Activated naive CD8-positive, alpha-beta T cell treated with anti-CD3 and anti-CD28 coated beads, Interleukin-2, amount 50 U/mL, for 16 hours (primary cell): ENCODE measurements around the gene LOXHD1.

Source experiments
- DNase-seq: peaks from one replicate; pipeline ENCODE4 v3.0.0-alpha.2; 2020; ENCODE audit warnings: low read depth, low spot score

Gene LOXHD1

DNA sequence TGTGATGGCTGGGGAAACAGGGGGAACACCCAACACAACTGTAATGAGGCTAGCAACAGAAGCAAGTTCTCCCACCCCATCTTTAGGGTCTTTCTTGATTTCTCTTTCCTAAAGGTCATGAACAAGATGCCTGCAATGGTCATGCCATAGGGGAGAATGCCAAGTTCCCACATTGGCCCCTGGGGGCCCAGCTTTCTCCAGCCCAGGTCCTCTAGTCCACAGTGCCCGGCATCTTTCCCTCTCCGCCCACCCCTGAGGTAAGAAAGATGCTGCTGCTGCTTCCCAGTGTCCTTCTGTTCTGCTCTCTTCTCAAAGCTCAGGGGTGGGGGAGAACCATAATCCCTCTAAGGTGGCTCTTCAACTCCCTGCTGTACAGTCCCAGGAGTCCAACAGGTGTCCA lies 78.0 kb downstream of the LOXHD1 start:
- no peak for DNase-seq

DNA sequence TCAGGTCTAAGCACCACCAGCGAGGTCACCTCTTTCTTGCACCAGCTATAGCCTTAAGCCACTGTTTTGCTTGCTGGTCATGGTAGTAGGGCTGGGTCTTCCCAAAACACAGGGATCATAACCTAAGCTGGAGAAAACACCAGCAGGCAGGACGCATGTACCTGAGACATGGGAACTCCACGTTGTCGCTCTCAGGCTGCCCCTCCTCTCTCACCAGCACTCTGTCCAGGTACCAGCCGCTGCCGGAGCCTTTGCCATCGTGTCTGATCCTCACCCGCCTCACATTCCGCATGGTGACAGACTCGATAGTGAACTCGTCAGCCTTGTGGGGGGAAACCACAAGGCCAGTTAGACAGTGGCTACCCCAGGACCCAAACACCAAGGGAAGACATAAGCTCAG lies 79.5 kb downstream of the LOXHD1 start:
- no peak for DNase-seq

DNA sequence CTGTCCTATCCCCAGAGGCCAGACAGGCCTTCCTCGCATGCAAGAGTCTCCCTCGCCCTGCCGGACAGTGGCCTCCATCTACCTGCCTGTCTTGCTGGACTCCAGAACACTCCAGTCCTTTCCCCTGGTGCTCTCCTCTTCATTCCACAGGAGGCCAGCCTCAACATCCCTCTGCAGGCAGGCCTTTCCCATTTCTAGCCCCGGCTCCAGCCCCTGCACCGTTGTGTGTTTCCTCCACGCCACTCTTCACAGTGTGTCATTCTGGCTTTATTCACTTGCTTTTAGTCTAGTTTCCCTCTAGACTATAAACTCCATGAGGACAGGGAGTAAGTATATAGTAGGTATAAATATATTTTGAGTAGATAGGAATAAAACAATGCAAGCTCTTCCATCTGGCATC lies 81.2 kb downstream of the LOXHD1 start:
- DNase-seq: no peak

- DNase-seq: no peak
These were observed 82.3 kb downstream of the LOXHD1 start for GRCh38 chr18:46574743-46575115.

DNA sequence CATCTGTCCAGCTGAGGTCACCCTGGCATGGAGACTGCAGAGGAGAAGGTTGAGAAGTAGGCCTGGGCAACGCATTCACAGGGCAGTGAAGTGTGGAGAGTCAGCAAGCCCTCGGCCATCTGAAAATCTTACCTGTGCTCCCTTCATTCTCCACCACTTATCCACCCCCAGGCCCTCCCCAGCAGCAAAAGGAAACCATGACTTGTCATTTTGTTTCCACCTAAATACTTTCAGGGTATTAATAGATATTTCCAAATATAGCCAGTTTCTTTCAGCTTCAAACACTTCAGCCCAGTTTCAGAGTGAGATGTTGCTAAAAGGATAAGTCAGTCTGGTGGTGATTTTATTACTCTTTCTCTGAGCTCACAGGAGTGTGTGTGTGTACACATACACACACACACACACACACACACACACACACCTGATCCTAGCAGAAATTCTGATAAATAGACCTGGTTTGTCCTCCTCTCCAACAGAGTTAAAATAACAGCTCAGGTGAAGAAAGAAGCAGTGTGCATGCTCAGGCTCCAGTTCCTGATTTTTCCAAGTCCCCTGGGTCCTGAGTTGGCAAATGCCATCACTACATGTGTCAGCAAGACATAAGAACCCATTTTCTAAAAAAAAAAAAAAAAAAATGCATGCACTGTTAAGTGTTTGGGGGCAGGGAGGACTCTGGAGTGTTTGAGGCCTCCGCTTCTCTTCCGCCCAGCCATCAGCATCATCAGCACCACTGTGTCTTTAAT lies 82.8 kb downstream of the LOXHD1 start:
- no peak for DNase-seq

DNA sequence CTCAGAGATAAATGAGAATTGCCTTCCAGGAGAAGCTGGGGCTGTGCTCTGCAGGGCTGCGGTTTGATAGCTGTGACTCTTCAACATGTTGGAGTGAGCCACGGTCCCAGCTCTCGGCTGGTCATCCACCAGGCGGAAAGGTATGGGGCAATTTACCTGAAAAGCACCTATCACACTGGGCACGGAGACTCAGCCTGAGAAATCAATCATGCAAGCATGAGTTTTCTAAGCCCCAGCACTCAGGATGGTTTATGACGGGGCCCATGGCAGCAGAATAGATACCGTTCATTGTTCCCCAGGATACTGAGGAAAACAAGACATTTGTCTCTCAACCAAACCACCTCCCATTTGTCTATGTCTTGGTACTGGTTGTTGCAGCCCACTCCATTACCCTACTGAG lies 83.9 kb downstream of the LOXHD1 start:
- no peak for DNase-seq

DNA sequence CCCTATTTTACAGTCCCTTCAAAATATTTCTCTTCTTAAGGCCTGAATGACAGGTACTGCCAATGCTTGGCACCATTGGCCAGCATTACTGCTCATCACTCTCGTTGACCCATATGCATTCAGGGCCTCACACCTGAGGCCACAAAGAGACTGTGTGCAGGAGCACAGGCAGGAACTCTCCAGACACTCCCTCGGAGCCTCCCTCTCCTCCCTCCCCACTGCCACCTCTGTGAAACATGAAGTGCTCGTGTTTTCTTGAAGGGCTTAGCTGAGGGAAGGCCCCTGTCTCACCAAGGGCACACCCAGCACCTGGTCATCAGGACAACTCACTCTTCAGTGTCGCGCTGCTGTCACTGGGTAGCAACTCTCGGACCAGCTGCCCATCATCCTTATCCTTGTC lies 85.3 kb downstream of the LOXHD1 start:
- no peak for DNase-seq

DNA sequence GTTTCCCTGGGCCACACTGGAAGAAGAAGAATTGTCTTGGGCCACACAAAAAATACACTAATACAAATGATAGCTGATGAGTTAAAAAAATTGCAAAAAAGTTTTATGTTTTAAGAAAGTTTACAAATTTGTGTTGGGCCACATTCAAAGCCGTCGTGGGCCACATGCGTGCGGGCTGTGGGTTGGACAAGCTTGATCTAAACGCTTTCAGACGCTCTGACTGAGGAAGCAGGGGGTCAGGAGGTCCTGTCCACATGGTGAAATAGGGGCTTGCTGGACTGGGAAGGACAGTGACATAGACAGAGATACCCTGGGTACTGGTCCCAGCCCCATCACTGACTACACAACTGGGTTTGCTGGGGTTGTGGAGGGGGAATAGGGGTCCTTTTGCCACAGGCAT lies 86.4 kb downstream of the LOXHD1 start:
- no peak for DNase-seq

- DNase-seq: no peak
These were observed 86.9 kb downstream of the LOXHD1 start for GRCh38 chr18:46570134-46570533.

GRCh38 chr18:46569211-46569610 lies 87.8 kb downstream of the LOXHD1 start:
- DNase-seq: no peak

DNA sequence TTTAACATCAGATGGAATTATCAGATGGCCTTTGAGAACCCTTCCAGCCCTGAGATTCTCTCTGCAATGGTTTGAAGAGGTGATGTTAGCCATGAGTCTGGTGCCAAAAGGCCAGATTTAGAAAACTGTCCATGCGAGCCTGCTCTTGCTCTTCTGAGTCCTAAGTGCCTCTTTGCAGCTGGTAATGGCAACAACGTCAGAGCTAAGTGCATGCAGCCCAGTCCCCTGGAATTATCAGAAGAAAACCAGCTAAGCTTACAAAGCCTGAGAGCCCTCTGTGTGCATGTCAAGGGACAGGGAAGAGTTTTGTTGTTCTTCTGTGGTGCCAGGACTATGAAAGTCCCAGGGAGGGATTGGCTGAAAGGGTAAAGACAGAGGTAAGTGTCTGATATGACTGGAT lies 89.8 kb downstream of the LOXHD1 start:
- DNase-seq: no peak

GRCh38 chr18:46566111-46566510 lies 90.9 kb downstream of the LOXHD1 start:
- no peak for DNase-seq

GRCh38 chr18:46565256-46565655 lies 91.8 kb downstream of the LOXHD1 start:
- DNase-seq: no peak

DNA sequence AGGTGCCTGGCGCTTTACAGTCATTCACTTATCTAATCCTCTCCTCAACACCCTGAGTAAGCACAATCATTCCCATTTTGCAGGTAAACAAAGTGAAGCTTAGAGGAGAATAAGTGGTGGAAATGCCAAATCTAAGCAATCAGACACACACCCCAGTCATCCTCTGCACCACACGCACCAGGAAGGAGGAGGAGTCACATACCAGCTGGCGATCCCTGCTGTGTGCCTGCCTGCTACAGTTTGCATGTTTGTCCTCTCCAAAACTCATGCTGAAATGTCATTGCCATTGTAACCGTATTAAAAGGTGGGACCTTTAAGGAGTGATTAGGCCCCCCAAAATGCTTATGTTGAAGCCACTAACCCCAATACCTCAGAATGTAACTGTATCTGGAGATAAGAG lies 93.7 kb downstream of the LOXHD1 start:
- DNase-seq: no peak

GRCh38 chr18:46562674-46563192 lies 94.3 kb downstream of the LOXHD1 start:
- DNase-seq: no peak

DNA sequence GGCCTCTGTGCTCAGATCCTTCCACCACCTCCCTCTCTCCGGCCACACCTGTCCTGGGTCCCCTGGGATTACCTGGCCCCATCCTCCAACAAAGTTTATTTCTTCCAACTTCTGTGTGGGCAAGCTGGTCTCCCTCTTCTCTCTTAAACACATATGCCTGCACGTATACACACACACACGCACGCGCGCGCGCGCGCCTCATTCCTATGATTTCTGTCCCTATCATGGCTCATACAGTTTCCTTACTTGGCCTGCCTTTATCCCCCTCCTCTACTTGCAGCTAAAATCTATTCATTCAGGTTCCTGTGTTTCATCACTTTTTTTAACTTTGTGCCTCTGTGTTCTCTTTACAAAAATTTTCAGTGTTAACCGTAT lies 96.4 kb downstream of the LOXHD1 start:
- DNase-seq: no peak

- DNase-seq: no peak
These were observed 96.9 kb downstream of the LOXHD1 start for GRCh38 chr18:46559946-46560670.

DNA sequence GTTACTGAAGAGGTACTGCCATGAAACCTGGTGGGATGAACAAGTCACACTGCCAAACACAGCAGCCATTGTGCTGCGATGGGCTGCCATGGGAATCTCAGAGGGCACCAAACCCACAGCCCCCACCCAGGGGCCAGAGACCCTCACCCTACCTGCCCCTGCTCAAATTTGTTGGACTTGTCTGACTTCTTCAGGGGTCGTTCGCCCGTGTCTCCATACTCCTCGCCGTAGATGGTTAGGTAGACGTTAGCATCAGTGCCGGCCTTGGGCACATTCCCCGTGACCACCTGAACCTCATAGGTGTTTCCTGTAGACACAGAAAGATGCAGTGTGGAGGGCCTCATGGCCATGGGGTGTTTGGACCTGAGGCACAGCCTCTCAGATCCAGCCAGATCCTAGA lies 97.7 kb downstream of the LOXHD1 start:
- no peak for DNase-seq

GRCh38 chr18:46556590-46557206 lies 100.3 kb downstream of the LOXHD1 start:
- no peak for DNase-seq

DNA sequence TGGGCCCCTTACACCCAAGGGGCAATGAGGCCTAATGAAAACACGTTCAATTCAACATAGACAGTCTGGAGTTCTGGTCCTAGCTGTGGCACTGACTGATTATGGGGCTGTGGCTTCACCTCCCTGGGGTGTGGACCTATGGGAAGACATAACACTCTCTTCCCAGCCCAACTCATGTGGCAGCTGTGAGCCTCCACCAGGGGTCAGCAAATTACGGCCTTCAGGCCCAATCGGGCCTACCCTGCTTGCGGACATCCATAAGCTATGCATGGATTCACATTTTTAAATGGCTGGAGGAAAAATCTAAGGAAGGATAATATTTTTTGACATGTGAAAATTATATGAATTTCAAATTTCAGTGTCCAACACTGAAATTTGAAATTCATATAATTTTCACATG lies 101.3 kb downstream of the LOXHD1 start:
- DNase-seq: no peak

- no peak for DNase-seq
These were observed 101.8 kb downstream of the LOXHD1 start for GRCh38 chr18:46555213-46555612.

- DNase-seq: no peak
These were observed 102.5 kb downstream of the LOXHD1 start for GRCh38 chr18:46554406-46555080.
